WTC11 (cell line): ENCODE results near the gene RAPSN. TPM values are rescaled to one million over a fixed set of nuclear protein-coding genes. Genes with fewer than 3 reads are reported as not detected.

Experiments used
- ATAC-seq: fragments of 200-7000 bp; cut with Tn5 transposase; 2 replicates; pipeline ENCODE4 v1.10.0; 2021; ENCODE audit warnings: mild to moderate bottlenecking, moderate library complexity
- CTCF ChIA-PET: fragments of 300-600 bp; sonication (Branson Sonifier 250); formaldehyde crosslinking; loops from one replicate; lab custom pipeline; 2021; ENCODE audit warnings: antibody characterized with exemption; lab: Charles Lee
- POLR2A ChIA-PET: fragments of 350-600 bp; sonication (Branson Sonifier 250); formaldehyde crosslinking; loops from one replicate; lab custom pipeline; 2021; ENCODE audit warnings: antibody characterized with exemption; lab: Charles Lee
- DNase-seq: peaks from one replicate; pipeline ENCODE4 v3.0.0; 2021; ENCODE audit warnings: low spot score
- H3K27ac Mint-ChIP-seq: 2 replicates; pipeline ENCODE4 v1.8.0; 2021; ENCODE audit warnings: mixed read lengths
- H3K27me3 Mint-ChIP-seq: 2 replicates; pipeline ENCODE4 v1.8.0; 2021; ENCODE audit warnings: low read depth, mild to moderate bottlenecking, moderate library complexity, mixed read lengths
- H3K36me3 Mint-ChIP-seq: 2 replicates; pipeline ENCODE4 v1.8.0; 2021; ENCODE audit warnings: mixed read lengths
- H3K4me1 Mint-ChIP-seq: 2 replicates; pipeline ENCODE4 v1.8.0; 2022; ENCODE audit warnings: mixed read lengths
- H3K4me3 Mint-ChIP-seq: 2 replicates; pipeline ENCODE4 v1.8.0; 2021; ENCODE audit warnings: mild to moderate bottlenecking, moderate library complexity, mixed read lengths
- H3K9me3 Mint-ChIP-seq: 2 replicates; pipeline ENCODE4 v1.8.0; 2021; ENCODE audit warnings: mixed read lengths
- CREB1 ChIP-seq: sonication (generic); formaldehyde crosslinking; IDR thresholded peaks from 2 replicates; pipeline ENCODE4 v1.8.0; 2023; ENCODE audit warnings: mild to moderate bottlenecking, missing genetic modification reagents
- E2F5 ChIP-seq: sonication (generic); formaldehyde crosslinking; IDR thresholded peaks from 2 replicates; pipeline ENCODE4 v1.8.1; 2022; ENCODE audit warnings: mild to moderate bottlenecking, moderate library complexity, missing genetic modification reagents
- ESRRA ChIP-seq: sonication (generic); formaldehyde crosslinking; IDR thresholded peaks from 2 replicates; pipeline ENCODE4 v1.8.1; 2022; ENCODE audit warnings: mild to moderate bottlenecking, missing genetic modification reagents, borderline replicate concordance
- GTF2I ChIP-seq: fragments of 250-450 bp; sonication (Bioruptor Pico); conservative IDR thresholded peaks from 2 replicates; pipeline ENCODE4 v1.4.0; 2021; ENCODE audit warnings: mild to moderate bottlenecking
- HMGXB4 ChIP-seq: sonication (generic); formaldehyde crosslinking; IDR thresholded peaks from 2 replicates; pipeline ENCODE4 v1.8.1; 2023; ENCODE audit warnings: mild to moderate bottlenecking, moderate library complexity, missing genetic modification reagents
- IRF2 ChIP-seq: sonication (generic); formaldehyde crosslinking; IDR thresholded peaks from 2 replicates; pipeline ENCODE4 v1.8.0; 2022; ENCODE audit warnings: low read depth, missing genetic modification reagents, borderline replicate concordance
- MLX ChIP-seq: sonication (generic); formaldehyde crosslinking; IDR thresholded peaks from 2 replicates; pipeline ENCODE4 v1.8.1; 2023; ENCODE audit warnings: mild to moderate bottlenecking, missing genetic modification reagents, moderate library complexity
- MXD4 ChIP-seq: fragments of 250-450 bp; sonication (Bioruptor Pico); IDR thresholded peaks from 2 replicates; pipeline ENCODE4 v1.8.0; 2021; ENCODE audit warnings: mild to moderate bottlenecking, moderate library complexity, borderline replicate concordance
- NFATC4 ChIP-seq: fragments of 250-450 bp; sonication (Bioruptor Pico); IDR thresholded peaks from 2 replicates; pipeline ENCODE4 v1.9.0; 2021; ENCODE audit warnings: mild to moderate bottlenecking
- NFYB ChIP-seq: sonication (generic); formaldehyde crosslinking; conservative IDR thresholded peaks from 2 replicates; pipeline ENCODE4 v1.8.0; 2022; ENCODE audit warnings: low read depth, missing genetic modification reagents
- NR1H2 ChIP-seq: sonication (generic); formaldehyde crosslinking; IDR thresholded peaks from 2 replicates; pipeline ENCODE4 v1.9.0; 2021; ENCODE audit warnings: mild to moderate bottlenecking, moderate library complexity, missing genetic modification reagents
- PRDM15 ChIP-seq: sonication (generic); formaldehyde crosslinking; IDR thresholded peaks from 2 replicates; pipeline ENCODE4 v1.8.0; 2022; ENCODE audit warnings: missing genetic modification reagents
- SMAD3 ChIP-seq: sonication (generic); formaldehyde crosslinking; IDR thresholded peaks from 2 replicates; pipeline ENCODE4 v1.8.0; 2022; ENCODE audit warnings: missing genetic modification reagents, mild to moderate bottlenecking, borderline replicate concordance
- SP1 ChIP-seq: sonication (generic); formaldehyde crosslinking; conservative IDR thresholded peaks from 2 replicates; pipeline ENCODE4 v1.8.1; 2022; ENCODE audit warnings: missing genetic modification reagents
- STAT6 ChIP-seq: sonication (generic); formaldehyde crosslinking; conservative IDR thresholded peaks from 2 replicates; pipeline ENCODE4 v1.8.1; 2023; ENCODE audit warnings: mild to moderate bottlenecking, low read depth, missing genetic modification reagents, moderate library complexity
- TEAD4 ChIP-seq: sonication (generic); formaldehyde crosslinking; IDR thresholded peaks from 2 replicates; pipeline ENCODE4 v1.8.0; 2022; ENCODE audit warnings: mild to moderate bottlenecking, missing genetic modification reagents
- ZBTB21 ChIP-seq: sonication (generic); formaldehyde crosslinking; IDR thresholded peaks from 2 replicates; pipeline ENCODE4 v1.8.1; 2023; ENCODE audit warnings: mild to moderate bottlenecking, missing genetic modification reagents, borderline replicate concordance
- ZMAT4 ChIP-seq: fragments of 250-450 bp; sonication (Bioruptor Pico); IDR thresholded peaks from 2 replicates; pipeline ENCODE4 v1.9.0; 2021; ENCODE audit warnings: mild to moderate bottlenecking
- ZNF671 ChIP-seq: fragments of 250-450 bp; sonication (Bioruptor Pico); IDR thresholded peaks from 2 replicates; pipeline ENCODE4 v1.8.0; 2021; ENCODE audit warnings: mild to moderate bottlenecking
- total RNA-seq: library from RNA; stranded (reverse); gene quantifications from 3 replicates; pipeline ENCODE4 v1.2.3, GENCODE V29; 2021
- TF ChIP-seq, protein P1 (sequence below): fragments of 250-450 bp; sonication (Bioruptor Pico); IDR thresholded peaks from 2 replicates; pipeline ENCODE4 v1.8.0; 2021; ENCODE audit warnings: mild to moderate bottlenecking
- TF ChIP-seq, protein P2 (sequence below): sonication (generic); formaldehyde crosslinking; IDR thresholded peaks from 2 replicates; pipeline ENCODE4 v1.8.0; 2023; ENCODE audit warnings: mild to moderate bottlenecking, missing genetic modification reagents

RAPSN gene
- total RNA-seq, 1 experiment from 2014 or later: 0.66 TPM

- DNase-seq: no peak
- TF ChIP-seq MLX (CRISPR knock-in tag) (no peak), ESRRA (no peak), ZNF671 (CRISPR knock-in tag) (no peak), E2F5 (no peak), IRF2 (CRISPR knock-in tag) (no peak), STAT6 (no peak), CREB1 (CRISPR knock-in tag) (no peak), SMAD3 (CRISPR knock-in tag) (no peak), NFYB (CRISPR knock-in tag) (no peak), TEAD4 (CRISPR knock-in tag) (no peak), NR1H2 (CRISPR knock-in tag) (no peak)
- TF ChIP-seq, protein P1, sequence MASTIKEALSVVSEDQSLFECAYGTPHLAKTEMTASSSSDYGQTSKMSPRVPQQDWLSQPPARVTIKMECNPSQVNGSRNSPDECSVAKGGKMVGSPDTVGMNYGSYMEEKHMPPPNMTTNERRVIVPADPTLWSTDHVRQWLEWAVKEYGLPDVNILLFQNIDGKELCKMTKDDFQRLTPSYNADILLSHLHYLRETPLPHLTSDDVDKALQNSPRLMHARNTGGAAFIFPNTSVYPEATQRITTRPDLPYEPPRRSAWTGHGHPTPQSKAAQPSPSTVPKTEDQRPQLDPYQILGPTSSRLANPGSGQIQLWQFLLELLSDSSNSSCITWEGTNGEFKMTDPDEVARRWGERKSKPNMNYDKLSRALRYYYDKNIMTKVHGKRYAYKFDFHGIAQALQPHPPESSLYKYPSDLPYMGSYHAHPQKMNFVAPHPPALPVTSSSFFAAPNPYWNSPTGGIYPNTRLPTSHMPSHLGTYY (CRISPR knock-in tag): no peak
- Mint-ChIP-seq H3K36me3 (no peaks in the 10 kb centered on the region), H3K9me3 (no peaks in the 10 kb centered on the region), H3K27me3 (no peaks in the 10 kb centered on the region), H3K4me3 (no peak overlapping the region), H3K4me1 (no peaks in the 10 kb centered on the region), H3K27ac (no peak overlapping the region)
- POLR2A ChIA-PET: no interaction called here
- CTCF ChIA-PET: interaction anchor here (0.6 to 0.7 kb wide), 3 partner anchors 17 to 27 kb away, joined by 3 to 4 read pairs (median 3); no protein-coding TSS in a partner anchor
- no peak for ATAC-seq
Observed at GRCh38 chr11:47437218-47437745, 11.7 kb downstream of the RAPSN start.

- CTCF ChIA-PET: interaction anchor here (0.6 to 1.5 kb wide), 2 partner anchors 17 to 26 kb away, joined by 3 to 4 read pairs; no protein-coding TSS in a partner anchor
- ATAC-seq (no peak), DNase-seq (no peak)
- H3K4me1 Mint-ChIP-seq: no peaks in the 10 kb centered on the region
- no peaks in the 10 kb centered on the region for H3K9me3 Mint-ChIP-seq
- H3K4me3 Mint-ChIP-seq: no peak overlapping the region
- H3K27ac Mint-ChIP-seq: no peak overlapping the region
- POLR2A ChIA-PET: no interaction called here
- H3K27me3 Mint-ChIP-seq: no peaks in the 10 kb centered on the region
- no peaks in the 10 kb centered on the region for H3K36me3 Mint-ChIP-seq
- TF ChIP-seq NFATC4 (CRISPR knock-in tag) (no peak), GTF2I (CRISPR knock-in tag) (no peak), ZBTB21 (CRISPR knock-in tag) (no peak), SP1 (CRISPR knock-in tag) (no peak), PRDM15 (no peak), MXD4 (no peak), HMGXB4 (CRISPR knock-in tag) (no peak), ZMAT4 (CRISPR knock-in tag) (no peak)
- TF ChIP-seq, protein P2, sequence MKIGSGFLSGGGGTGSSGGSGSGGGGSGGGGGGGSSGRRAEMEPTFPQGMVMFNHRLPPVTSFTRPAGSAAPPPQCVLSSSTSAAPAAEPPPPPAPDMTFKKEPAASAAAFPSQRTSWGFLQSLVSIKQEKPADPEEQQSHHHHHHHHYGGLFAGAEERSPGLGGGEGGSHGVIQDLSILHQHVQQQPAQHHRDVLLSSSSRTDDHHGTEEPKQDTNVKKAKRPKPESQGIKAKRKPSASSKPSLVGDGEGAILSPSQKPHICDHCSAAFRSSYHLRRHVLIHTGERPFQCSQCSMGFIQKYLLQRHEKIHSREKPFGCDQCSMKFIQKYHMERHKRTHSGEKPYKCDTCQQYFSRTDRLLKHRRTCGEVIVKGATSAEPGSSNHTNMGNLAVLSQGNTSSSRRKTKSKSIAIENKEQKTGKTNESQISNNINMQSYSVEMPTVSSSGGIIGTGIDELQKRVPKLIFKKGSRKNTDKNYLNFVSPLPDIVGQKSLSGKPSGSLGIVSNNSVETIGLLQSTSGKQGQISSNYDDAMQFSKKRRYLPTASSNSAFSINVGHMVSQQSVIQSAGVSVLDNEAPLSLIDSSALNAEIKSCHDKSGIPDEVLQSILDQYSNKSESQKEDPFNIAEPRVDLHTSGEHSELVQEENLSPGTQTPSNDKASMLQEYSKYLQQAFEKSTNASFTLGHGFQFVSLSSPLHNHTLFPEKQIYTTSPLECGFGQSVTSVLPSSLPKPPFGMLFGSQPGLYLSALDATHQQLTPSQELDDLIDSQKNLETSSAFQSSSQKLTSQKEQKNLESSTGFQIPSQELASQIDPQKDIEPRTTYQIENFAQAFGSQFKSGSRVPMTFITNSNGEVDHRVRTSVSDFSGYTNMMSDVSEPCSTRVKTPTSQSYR: no peak
Observed at GRCh38 chr11:47436726-47437125, 12.2 kb downstream of the RAPSN start.
